GM12874 (cell line): ENCODE results near the gene ACOXL.

ENCODE experiments used
- TF ChIP-seq, protein P1 (sequence below): IDR thresholded peaks from 2 replicates; pipeline ENCODE4 v1.5.1; 2011; ENCODE audit warnings: low read depth, mild to moderate bottlenecking, control low read depth, low read length, moderate library complexity; ENCODE audit not compliant: insufficient read depth

Gene ACOXL

DNA sequence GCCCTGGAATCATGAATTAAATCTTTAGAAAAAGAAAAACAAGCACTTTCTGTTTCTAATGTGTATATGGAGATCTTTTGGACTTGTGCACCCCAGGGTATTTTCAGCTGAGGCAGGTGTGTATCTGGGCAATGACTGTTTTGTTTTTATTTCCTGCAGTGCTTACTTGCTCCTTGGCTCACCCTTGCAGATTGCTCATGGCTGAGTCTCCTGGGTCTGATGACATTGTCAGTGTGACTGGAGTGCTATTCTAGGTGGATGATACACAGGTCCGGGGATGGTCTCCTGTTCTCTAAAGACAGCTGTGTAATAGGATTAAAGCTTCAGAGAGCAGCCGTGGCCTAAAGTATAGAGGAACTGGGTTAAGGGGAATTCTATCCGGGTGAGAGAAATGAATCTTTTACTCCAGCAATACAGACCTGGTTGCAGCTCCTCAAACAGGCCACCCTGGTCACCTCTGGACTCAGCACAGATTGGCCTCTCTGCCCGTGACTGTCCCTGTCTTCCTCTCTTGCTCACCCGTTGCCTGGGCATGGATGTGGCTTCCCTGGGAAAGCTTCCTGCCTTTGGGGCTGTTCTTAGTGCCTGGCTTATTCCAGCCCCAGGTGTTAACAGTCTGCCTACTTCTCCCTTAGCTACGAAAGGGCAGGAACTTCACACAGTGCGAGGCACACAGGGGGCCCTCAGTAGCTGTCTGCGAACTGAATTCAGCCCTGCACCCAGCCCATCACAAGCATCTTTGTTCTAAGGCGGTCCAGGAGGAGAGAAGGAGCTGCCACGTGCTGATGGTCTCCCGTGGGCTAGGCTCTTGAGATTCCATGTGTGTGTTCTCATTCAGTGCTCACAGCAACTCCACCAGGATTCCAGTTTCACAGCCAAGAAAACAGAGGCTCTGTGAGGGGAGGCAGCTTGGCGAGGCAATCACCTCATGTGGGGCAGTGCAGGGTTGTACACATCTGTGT lies 84.3 kb downstream of the ACOXL start:
- TF ChIP-seq, protein P1, sequence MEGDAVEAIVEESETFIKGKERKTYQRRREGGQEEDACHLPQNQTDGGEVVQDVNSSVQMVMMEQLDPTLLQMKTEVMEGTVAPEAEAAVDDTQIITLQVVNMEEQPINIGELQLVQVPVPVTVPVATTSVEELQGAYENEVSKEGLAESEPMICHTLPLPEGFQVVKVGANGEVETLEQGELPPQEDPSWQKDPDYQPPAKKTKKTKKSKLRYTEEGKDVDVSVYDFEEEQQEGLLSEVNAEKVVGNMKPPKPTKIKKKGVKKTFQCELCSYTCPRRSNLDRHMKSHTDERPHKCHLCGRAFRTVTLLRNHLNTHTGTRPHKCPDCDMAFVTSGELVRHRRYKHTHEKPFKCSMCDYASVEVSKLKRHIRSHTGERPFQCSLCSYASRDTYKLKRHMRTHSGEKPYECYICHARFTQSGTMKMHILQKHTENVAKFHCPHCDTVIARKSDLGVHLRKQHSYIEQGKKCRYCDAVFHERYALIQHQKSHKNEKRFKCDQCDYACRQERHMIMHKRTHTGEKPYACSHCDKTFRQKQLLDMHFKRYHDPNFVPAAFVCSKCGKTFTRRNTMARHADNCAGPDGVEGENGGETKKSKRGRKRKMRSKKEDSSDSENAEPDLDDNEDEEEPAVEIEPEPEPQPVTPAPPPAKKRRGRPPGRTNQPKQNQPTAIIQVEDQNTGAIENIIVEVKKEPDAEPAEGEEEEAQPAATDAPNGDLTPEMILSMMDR: no peak

DNA sequence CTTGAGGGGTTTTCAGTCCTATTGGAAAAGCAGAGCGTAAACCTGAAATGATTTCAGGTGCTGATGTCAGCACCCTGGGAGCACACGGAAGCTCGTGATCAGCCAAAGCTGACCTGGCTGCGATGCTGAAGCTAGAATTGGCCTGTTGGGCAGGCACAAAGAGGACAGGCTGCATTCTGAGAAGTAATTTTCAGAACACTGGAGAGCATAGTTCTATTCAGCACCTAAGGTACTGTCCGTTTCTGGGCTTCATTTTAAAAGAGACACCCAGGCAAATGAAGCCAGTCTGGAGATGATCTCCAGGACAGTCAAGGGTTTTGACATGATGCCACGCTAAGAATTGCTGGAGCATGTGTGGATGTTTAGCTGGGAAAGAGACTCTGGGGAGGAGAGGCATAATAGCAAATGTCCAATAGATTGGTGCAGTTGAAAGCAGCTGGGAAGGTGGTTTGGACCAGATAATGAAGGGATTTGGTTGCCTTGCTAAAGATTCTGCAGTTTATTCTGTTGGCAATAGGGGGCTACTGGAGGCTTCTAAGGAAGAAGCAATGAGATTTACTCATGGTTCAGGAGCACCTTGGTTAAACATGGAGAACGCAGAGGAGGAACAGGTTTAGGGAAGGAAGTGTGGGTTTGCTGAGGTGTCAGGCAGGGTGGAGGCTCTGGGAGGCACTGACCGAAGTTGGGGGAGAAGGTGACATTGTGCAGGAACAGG lies 86.6 kb downstream of the ACOXL start:
- TF ChIP-seq, protein P1: no peak

DNA sequence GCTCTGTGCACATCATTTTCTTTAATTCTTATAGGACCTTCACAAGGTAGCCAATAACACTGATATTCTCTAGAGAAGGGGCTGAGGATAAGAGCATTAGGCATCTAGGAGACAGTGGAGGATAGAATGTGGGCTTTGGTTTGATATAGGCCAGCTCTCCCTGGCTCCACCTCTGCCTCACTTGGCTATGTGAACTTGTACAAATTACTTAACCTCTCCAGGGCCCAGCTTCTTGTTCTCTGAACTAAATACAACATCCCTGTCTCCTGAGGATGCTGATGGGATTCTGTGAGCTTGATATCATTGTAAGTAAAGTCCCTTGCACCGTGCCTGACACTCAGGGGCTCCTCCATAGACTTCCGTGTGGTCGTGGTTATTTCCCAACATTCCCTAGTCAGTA lies 87.3 kb downstream of the ACOXL start:
- TF ChIP-seq, protein P1: no peak

DNA sequence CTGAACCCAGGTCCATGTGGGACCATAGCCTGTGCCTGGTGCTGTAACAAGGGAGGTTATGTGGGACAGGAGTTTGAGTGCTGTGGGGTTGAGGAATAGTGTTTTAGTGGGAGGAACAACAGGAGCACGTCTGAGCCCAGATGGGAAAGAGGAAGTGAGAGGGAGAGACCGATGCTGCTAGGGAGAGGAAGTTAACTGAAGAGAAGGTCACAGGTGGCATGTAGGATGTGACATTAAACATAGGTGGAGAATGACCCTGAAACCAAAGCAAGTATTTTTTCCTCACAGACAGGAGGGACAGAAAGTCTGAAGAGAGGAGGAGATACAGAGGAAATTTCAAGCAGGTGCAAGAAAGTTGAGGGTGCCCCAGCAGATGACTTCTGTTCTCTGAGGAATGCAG lies 87.8 kb downstream of the ACOXL start:
- TF ChIP-seq, protein P1: no peak

DNA sequence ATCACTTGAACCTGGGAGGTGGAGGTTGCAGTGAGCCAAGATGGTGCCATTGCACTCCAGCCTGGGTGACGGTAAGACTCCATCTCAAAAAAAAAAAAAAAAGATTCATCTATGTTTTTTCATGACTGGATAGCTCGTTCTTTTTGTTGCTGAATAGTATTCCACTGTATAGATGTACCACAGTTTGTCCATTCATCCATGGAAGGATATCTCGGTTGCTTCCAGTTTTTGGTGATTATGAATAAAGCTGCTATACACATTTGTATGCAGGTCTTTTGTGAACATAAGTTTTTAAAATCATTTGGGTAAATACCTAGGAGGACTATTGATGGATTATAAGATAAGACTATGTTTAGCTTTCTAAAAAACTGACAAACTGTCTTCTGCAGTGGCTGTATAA lies 90.8 kb downstream of the ACOXL start:
- TF ChIP-seq, protein P1: no peak

DNA sequence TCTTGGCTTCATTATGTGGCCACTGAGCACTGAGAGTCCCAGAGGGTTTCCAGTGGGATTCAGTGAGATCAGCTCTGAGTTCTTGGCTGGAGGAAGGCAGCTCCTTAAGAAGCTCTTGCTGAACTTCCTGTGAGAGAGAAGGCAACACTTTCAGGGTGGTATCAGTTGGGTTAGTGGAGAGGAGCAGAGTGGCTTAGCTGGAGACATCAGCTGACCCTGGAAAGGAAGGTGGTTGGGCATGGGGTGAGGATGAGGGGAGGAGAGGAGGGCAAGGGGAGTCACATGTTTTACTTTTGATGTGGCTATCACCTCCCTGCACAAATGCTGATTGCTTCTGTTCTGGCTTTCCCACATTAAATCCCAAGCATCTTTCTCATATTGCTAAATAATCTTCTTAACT lies 95.1 kb downstream of the ACOXL start:
- TF ChIP-seq, protein P1: no peak

DNA sequence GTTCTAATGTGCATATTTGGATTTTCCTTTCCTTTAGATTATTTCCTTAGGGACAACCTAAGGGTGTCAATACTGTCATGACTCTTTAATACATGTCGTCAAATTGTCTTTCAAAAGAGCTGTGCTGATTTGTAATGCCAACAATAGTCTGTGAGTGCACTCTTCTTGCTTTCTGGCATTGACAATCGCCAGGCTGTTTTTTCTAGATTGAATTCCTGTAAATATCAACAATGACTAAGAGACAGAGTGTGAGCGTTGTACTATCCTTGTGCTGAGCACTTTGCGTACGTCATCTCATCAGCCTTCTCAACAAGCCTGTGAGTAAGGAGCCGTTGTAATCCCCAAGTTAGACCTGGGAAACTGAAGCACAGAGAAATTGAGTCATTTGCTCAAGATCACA lies 96.0 kb downstream of the ACOXL start:
- TF ChIP-seq, protein P1: no peak
